ENCODE measurements around the gene ANP32A.

Gene ANP32A

GRCh38 chr15:68787609-68788263 lies 33.0 kb downstream of the ANP32A start:
- Histone ChIP-seq H3K9ac (ENCODE audit: low read length) (no peak overlapping the region), H3K4me1 (ENCODE audit: insufficient read depth, low read length) (peaks cover 42% of the 10 kb centered on the region), H3K36me3 (ENCODE audit: insufficient read depth, low read length) (peaks cover 34% of the 10 kb centered on the region), H3K4me3 (ENCODE audit: low read depth in 1 of 2, low read length in 2 of 2) (no peak overlapping the region), H3K27ac (ENCODE audit: low read depth, low read length) (no peak overlapping the region), H3K9me3 (ENCODE audit: low read length) (no peaks in the 10 kb centered on the region), H3K27me3 (ENCODE audit: control insufficient read depth in 1 of 2, insufficient read depth in 2 of 2, low read length in 2 of 2) (no peaks in the 10 kb centered on the region)

GRCh38 chr15:68786753-68787152 lies 33.9 kb downstream of the ANP32A start:
- H3K9ac ChIP-seq (ENCODE audit: low read length): no peak overlapping the region
- peaks cover 37% of the 10 kb centered on the region for H3K4me1 ChIP-seq (ENCODE audit: insufficient read depth, low read length)
- peaks cover 44% of the 10 kb centered on the region for H3K36me3 ChIP-seq (ENCODE audit: insufficient read depth, low read length)
- H3K27me3 ChIP-seq (ENCODE audit: control insufficient read depth in 1 of 2, insufficient read depth in 2 of 2, low read length in 2 of 2): no peaks in the 10 kb centered on the region
- H3K27ac ChIP-seq (ENCODE audit: low read depth, low read length): no peak overlapping the region
- no peak overlapping the region for H3K4me3 ChIP-seq (ENCODE audit: low read depth in 1 of 2, low read length in 2 of 2)
- H3K9me3 ChIP-seq (ENCODE audit: low read length): no peaks in the 10 kb centered on the region

GRCh38 chr15:68785541-68785940 lies 35.2 kb downstream of the ANP32A start:
- Histone ChIP-seq H3K27ac (ENCODE audit: low read depth, low read length) (no peak overlapping the region), H3K9ac (ENCODE audit: low read length) (no peak overlapping the region), H3K9me3 (ENCODE audit: low read length) (no peaks in the 10 kb centered on the region), H3K4me1 (ENCODE audit: insufficient read depth, low read length) (peaks cover 25% of the 10 kb centered on the region), H3K36me3 (ENCODE audit: insufficient read depth, low read length) (peaks cover 50% of the 10 kb centered on the region), H3K4me3 (ENCODE audit: low read depth in 1 of 2, low read length in 2 of 2) (no peak overlapping the region), H3K27me3 (ENCODE audit: control insufficient read depth in 1 of 2, insufficient read depth in 2 of 2, low read length in 2 of 2) (no peaks in the 10 kb centered on the region)

GRCh38 chr15:68784206-68784605 lies 36.5 kb downstream of the ANP32A start:
- H3K9ac ChIP-seq (ENCODE audit: low read length): no peak overlapping the region
- no peak overlapping the region for H3K27ac ChIP-seq (ENCODE audit: low read depth, low read length)
- peaks cover 59% of the 10 kb centered on the region for H3K36me3 ChIP-seq (ENCODE audit: insufficient read depth, low read length)
- no peaks in the 10 kb centered on the region for H3K9me3 ChIP-seq (ENCODE audit: low read length)
- H3K4me1 ChIP-seq (ENCODE audit: insufficient read depth, low read length): peaks cover 11% of the 10 kb centered on the region
- no peaks in the 10 kb centered on the region for H3K27me3 ChIP-seq (ENCODE audit: control insufficient read depth in 1 of 2, insufficient read depth in 2 of 2, low read length in 2 of 2)
- no peak overlapping the region for H3K4me3 ChIP-seq (ENCODE audit: low read depth in 1 of 2, low read length in 2 of 2)

GRCh38 chr15:68783226-68784058 lies 37.3 kb downstream of the ANP32A start:
- Histone ChIP-seq H3K9me3 (ENCODE audit: low read length) (no peaks in the 10 kb centered on the region), H3K36me3 (ENCODE audit: insufficient read depth, low read length) (peaks cover 58% of the 10 kb centered on the region), H3K27me3 (ENCODE audit: control insufficient read depth in 1 of 2, insufficient read depth in 2 of 2, low read length in 2 of 2) (no peaks in the 10 kb centered on the region), H3K9ac (ENCODE audit: low read length) (no peak overlapping the region), H3K27ac (ENCODE audit: low read depth, low read length) (no peak overlapping the region), H3K4me1 (ENCODE audit: insufficient read depth, low read length) (peaks cover 4% of the 10 kb centered on the region), H3K4me3 (ENCODE audit: low read depth in 1 of 2, low read length in 2 of 2) (no peak overlapping the region)

GRCh38 chr15:68782589-68783161 lies 38.0 kb downstream of the ANP32A start:
- Histone ChIP-seq H3K4me3 (ENCODE audit: low read depth in 1 of 2, low read length in 2 of 2) (no peak overlapping the region), H3K4me1 (ENCODE audit: insufficient read depth, low read length) (peaks cover 3% of the 10 kb centered on the region), H3K9ac (ENCODE audit: low read length) (no peak overlapping the region), H3K36me3 (ENCODE audit: insufficient read depth, low read length) (peaks cover 58% of the 10 kb centered on the region), H3K27me3 (ENCODE audit: control insufficient read depth in 1 of 2, insufficient read depth in 2 of 2, low read length in 2 of 2) (no peaks in the 10 kb centered on the region), H3K27ac (ENCODE audit: low read depth, low read length) (no peak overlapping the region), H3K9me3 (ENCODE audit: low read length) (no peaks in the 10 kb centered on the region)

GRCh38 chr15:68781766-68782588 lies 38.7 kb downstream of the ANP32A start:
- H3K9me3 ChIP-seq (ENCODE audit: low read length): no peaks in the 10 kb centered on the region
- H3K36me3 ChIP-seq (ENCODE audit: insufficient read depth, low read length): peaks cover 57% of the 10 kb centered on the region
- no peak overlapping the region for H3K4me3 ChIP-seq (ENCODE audit: low read depth in 1 of 2, low read length in 2 of 2)
- H3K4me1 ChIP-seq (ENCODE audit: insufficient read depth, low read length): peaks cover 3% of the 10 kb centered on the region
- H3K27ac ChIP-seq (ENCODE audit: low read depth, low read length): no peak overlapping the region
- H3K9ac ChIP-seq (ENCODE audit: low read length): no peak overlapping the region
- H3K27me3 ChIP-seq (ENCODE audit: control insufficient read depth in 1 of 2, insufficient read depth in 2 of 2, low read length in 2 of 2): no peaks in the 10 kb centered on the region

GRCh38 chr15:68781217-68781616 lies 39.5 kb downstream of the ANP32A start:
- no peak overlapping the region for H3K9ac ChIP-seq (ENCODE audit: low read length)
- no peak overlapping the region for H3K4me3 ChIP-seq (ENCODE audit: low read depth in 1 of 2, low read length in 2 of 2)
- no peaks in the 10 kb centered on the region for H3K9me3 ChIP-seq (ENCODE audit: low read length)
- peaks cover 53% of the 10 kb centered on the region for H3K36me3 ChIP-seq (ENCODE audit: insufficient read depth, low read length)
- peaks cover 8% of the 10 kb centered on the region for H3K4me1 ChIP-seq (ENCODE audit: insufficient read depth, low read length)
- no peaks in the 10 kb centered on the region for H3K27me3 ChIP-seq (ENCODE audit: control insufficient read depth in 1 of 2, insufficient read depth in 2 of 2, low read length in 2 of 2)
- no peak overlapping the region for H3K27ac ChIP-seq (ENCODE audit: low read depth, low read length)

GRCh38 chr15:68778876-68779275 lies 41.8 kb downstream of the ANP32A start:
- Histone ChIP-seq H3K27me3 (ENCODE audit: control insufficient read depth in 1 of 2, insufficient read depth in 2 of 2, low read length in 2 of 2) (no peaks in the 10 kb centered on the region), H3K4me3 (ENCODE audit: low read depth in 1 of 2, low read length in 2 of 2) (no peak overlapping the region), H3K4me1 (ENCODE audit: insufficient read depth, low read length) (peaks cover 24% of the 10 kb centered on the region), H3K9me3 (ENCODE audit: low read length) (no peaks in the 10 kb centered on the region), H3K9ac (ENCODE audit: low read length) (no peak overlapping the region), H3K27ac (ENCODE audit: low read depth, low read length) (no peak overlapping the region), H3K36me3 (ENCODE audit: insufficient read depth, low read length) (peaks cover 33% of the 10 kb centered on the region)

GRCh38 chr15:68776477-68777270 lies 44.0 kb downstream of the ANP32A start:
- no peaks in the 10 kb centered on the region for H3K9me3 ChIP-seq (ENCODE audit: low read length)
- no peak overlapping the region for H3K4me3 ChIP-seq (ENCODE audit: low read depth in 1 of 2, low read length in 2 of 2)
- peaks cover 20% of the 10 kb centered on the region for H3K4me1 ChIP-seq (ENCODE audit: insufficient read depth, low read length)
- H3K27me3 ChIP-seq (ENCODE audit: control insufficient read depth in 1 of 2, insufficient read depth in 2 of 2, low read length in 2 of 2): no peaks in the 10 kb centered on the region
- no peak overlapping the region for H3K27ac ChIP-seq (ENCODE audit: low read depth, low read length)
- peaks cover 17% of the 10 kb centered on the region for H3K36me3 ChIP-seq (ENCODE audit: insufficient read depth, low read length)
- H3K9ac ChIP-seq (ENCODE audit: low read length): no peak overlapping the region
